Thyroid gland (tissue), 4 donors: Measurements from ENCODE around the gene LRRFIP1.

Experiments
- POLR2A ChIP-seq, 2 donors: fragments of 450-650 bp; IDR thresholded peaks; one replicate each; pipeline ENCODE4 v1.6.1; 2017; ENCODE audit warnings: antibody characterized with exemption in 2 of 2, mild to moderate bottlenecking in 2 of 2, moderate library complexity in 1 of 2
- TF ChIP-seq, protein P1 (sequence below), 6 experiments: fragments of 200-600 bp in 3 of 6; fragments of 450-650 bp in 3 of 6; sonication (generic) in 3 of 6; IDR thresholded peaks; one replicate each; pipeline ENCODE4 v1.5.1; 2016 to 2019; ENCODE audit warnings: antibody characterized with exemption in 6 of 6, mild to moderate bottlenecking in 2 of 6, inconsistent platforms in 1 of 6, moderate library complexity in 1 of 6

DNA sequence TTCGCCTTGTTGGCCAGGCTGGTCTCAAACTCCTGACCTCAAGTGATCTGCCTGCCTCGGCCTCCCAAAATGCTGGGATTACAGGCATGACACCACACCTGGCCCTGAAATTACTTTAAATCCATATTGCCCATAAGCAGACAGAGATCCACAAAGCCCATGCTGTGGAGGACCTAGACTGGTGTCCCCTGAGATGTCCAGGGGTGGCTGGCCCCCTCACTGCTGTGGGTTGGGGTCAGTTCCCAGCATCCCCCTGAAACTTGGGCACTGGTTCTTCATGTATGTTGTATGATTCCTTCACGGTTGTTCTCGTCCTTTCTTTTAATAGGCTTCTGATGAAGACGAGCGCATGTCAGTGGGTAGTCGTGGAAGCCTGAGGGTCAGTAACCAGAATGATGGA lies 93.1 kb downstream of the LRRFIP1 start:
- TF ChIP-seq, protein P1, sequence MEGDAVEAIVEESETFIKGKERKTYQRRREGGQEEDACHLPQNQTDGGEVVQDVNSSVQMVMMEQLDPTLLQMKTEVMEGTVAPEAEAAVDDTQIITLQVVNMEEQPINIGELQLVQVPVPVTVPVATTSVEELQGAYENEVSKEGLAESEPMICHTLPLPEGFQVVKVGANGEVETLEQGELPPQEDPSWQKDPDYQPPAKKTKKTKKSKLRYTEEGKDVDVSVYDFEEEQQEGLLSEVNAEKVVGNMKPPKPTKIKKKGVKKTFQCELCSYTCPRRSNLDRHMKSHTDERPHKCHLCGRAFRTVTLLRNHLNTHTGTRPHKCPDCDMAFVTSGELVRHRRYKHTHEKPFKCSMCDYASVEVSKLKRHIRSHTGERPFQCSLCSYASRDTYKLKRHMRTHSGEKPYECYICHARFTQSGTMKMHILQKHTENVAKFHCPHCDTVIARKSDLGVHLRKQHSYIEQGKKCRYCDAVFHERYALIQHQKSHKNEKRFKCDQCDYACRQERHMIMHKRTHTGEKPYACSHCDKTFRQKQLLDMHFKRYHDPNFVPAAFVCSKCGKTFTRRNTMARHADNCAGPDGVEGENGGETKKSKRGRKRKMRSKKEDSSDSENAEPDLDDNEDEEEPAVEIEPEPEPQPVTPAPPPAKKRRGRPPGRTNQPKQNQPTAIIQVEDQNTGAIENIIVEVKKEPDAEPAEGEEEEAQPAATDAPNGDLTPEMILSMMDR (IDR thresholded peaks at IDR 0.05) = no peak
- TF ChIP-seq POLR2A (IDR thresholded peaks at IDR 0.05) = no peak
